GM19193 (cell line): ENCODE results near the gene STUM.

Experiments
- POLR2A ChIP-seq: IDR thresholded peaks from 4 replicates; pipeline ENCODE4 v1.6.1; 2011; ENCODE audit not compliant: insufficient read depth, insufficient read length; ENCODE audit errors: extremely low read depth

The STUM gene

GRCh38 chr1:226549094-226549936 is 751 bp downstream of the STUM start:
- TF ChIP-seq POLR2A: no peak

- no peak for TF ChIP-seq POLR2A
Measured at GRCh38 chr1:226549937-226550671, 1.5 kb downstream of the STUM start.

- TF ChIP-seq POLR2A: no peak
Measured at GRCh38 chr1:226550672-226551041, 2.1 kb downstream of the STUM start.

- TF ChIP-seq POLR2A: no peak
Measured at GRCh38 chr1:226551299-226551698, 2.7 kb downstream of the STUM start.

- TF ChIP-seq POLR2A: no peak
Measured at GRCh38 chr1:226552061-226552460, 3.5 kb downstream of the STUM start.

- TF ChIP-seq POLR2A: no peak
Measured at GRCh38 chr1:226553266-226553923, 4.8 kb downstream of the STUM start.

- TF ChIP-seq POLR2A: no peak
Measured at GRCh38 chr1:226553924-226554282, 5.3 kb downstream of the STUM start.

- no peak for TF ChIP-seq POLR2A
Measured at GRCh38 chr1:226555092-226555491, 6.5 kb downstream of the STUM start.

GRCh38 chr1:226557424-226557823 is 8.9 kb downstream of the STUM start:
- no peak for TF ChIP-seq POLR2A

GRCh38 chr1:226558036-226558650 is 9.6 kb downstream of the STUM start:
- TF ChIP-seq POLR2A: no peak

- no peak for TF ChIP-seq POLR2A
Measured at GRCh38 chr1:226560243-226560642, 11.7 kb downstream of the STUM start.

- TF ChIP-seq POLR2A: no peak
Measured at GRCh38 chr1:226562989-226563388, 14.4 kb downstream of the STUM start.

GRCh38 chr1:226563666-226564065 is 15.1 kb downstream of the STUM start:
- no peak for TF ChIP-seq POLR2A

- no peak for TF ChIP-seq POLR2A
Measured at GRCh38 chr1:226565476-226565875, 16.9 kb downstream of the STUM start.

- TF ChIP-seq POLR2A: no peak
Measured at GRCh38 chr1:226566234-226566633, 17.7 kb downstream of the STUM start.

GRCh38 chr1:226566760-226567159 is 18.2 kb downstream of the STUM start:
- TF ChIP-seq POLR2A: no peak
